Lung (tissue), 12 donors: ENCODE data around the gene PHF21A. TPM values are rescaled to one million over a fixed set of nuclear protein-coding genes. Genes with fewer than 3 reads are reported as not detected.
A peak's percentile ranks its signal among the peaks of the same experiment; 100 is the strongest.

Experiments
- ATAC-seq: fragments of 200-7000 bp; cut with Tn5 transposase; one replicate; pipeline ENCODE4 v1.9.1; 2020; ENCODE audit warnings: moderate number of reproducible peaks; ENCODE audit not compliant: insufficient read depth, low FRiP score
- DNase-seq, 3 donors: peaks; one replicate each; pipeline ENCODE4 v3.0.0-alpha.2; 2013 to 2017
- H3K27ac ChIP-seq, 2 donors: one replicate each; pipeline ENCODE4 v1.5.1; 2013; ENCODE audit warnings: mild to moderate bottlenecking in 2 of 2, moderate library complexity in 2 of 2, control low read depth in 1 of 2, inconsistent platforms in 1 of 2, low read depth in 1 of 2, low read length in 1 of 2
- H3K27me3 ChIP-seq, 3 donors: one replicate each; pipeline ENCODE4 v1.5.1; 2013; ENCODE audit warnings: low read length in 2 of 3; ENCODE audit not compliant: control insufficient read depth in 3 of 3, insufficient read depth in 3 of 3
- H3K36me3 ChIP-seq, 4 donors: one replicate each; pipeline ENCODE4 v1.5.1; 2013; ENCODE audit warnings: low read length in 4 of 4, mild to moderate bottlenecking in 1 of 4, moderate library complexity in 1 of 4; ENCODE audit not compliant: control insufficient read depth in 4 of 4, insufficient read depth in 4 of 4
- H3K4me1 ChIP-seq, 5 donors: one replicate each; pipeline ENCODE4 v1.5.1; 2013; ENCODE audit warnings: low read length in 5 of 5, mild to moderate bottlenecking in 2 of 5, moderate library complexity in 1 of 5; ENCODE audit not compliant: control insufficient read depth in 5 of 5, insufficient read depth in 5 of 5
- H3K4me3 ChIP-seq: one replicate; pipeline ENCODE4 v1.5.1; 2013; ENCODE audit warnings: mild to moderate bottlenecking, control low read depth, moderate library complexity
- H3K9ac ChIP-seq, 2 donors: one replicate each; pipeline ENCODE4 v1.5.1; 2013; ENCODE audit warnings: low read length in 2 of 2, control low read depth in 1 of 2; ENCODE audit not compliant: insufficient read depth in 1 of 2
- H3K9me3 ChIP-seq, 4 donors: one replicate each; pipeline ENCODE4 v1.5.1; 2013; ENCODE audit warnings: low read length in 3 of 4, mild to moderate bottlenecking in 1 of 4, moderate library complexity in 1 of 4; ENCODE audit not compliant: control insufficient read depth in 4 of 4, insufficient read depth in 3 of 4
- WGBS, 2 donors: extraction: QIAGEN DNeasy Blood & Tissue Kit; methylation state at CpG; one replicate each; pipeline ENCODE4 v1.1.7; 2013; 5-methylcytosine and 5-hydroxymethylcytosine counted together
- polyA plus RNA-seq, 2 donors: library from polyadenylated mRNA; stranded (reverse); fragments of 200-250 nt; gene quantifications; one replicate each; pipeline ENCODE4 v1.2.1, GENCODE V29; 2013
- total RNA-seq, 2 donors: library from RNA; depleted of rRNA in 1 of 2; stranded (reverse); fragments of >200 nt in 1 of 2; gene quantifications; one replicate each; pipeline ENCODE4 v1.2.1, GENCODE V29; 2014 to 2021
- TF ChIP-seq, protein P1 (sequence below): IDR thresholded peaks from 2 replicates; pipeline ENCODE4 v1.5.1; 2012; ENCODE audit warnings: mild to moderate bottlenecking; ENCODE audit errors: control extremely low read depth, extremely low read depth
- donor health status: control.
- donor health status: control.
- donor health status: Bipolar disorder and iron deficiency.
- donor health status: healthy.
- donor health status: DM: yes; HTN: yes; CAD: no.

Gene PHF21A
- total and polyA plus RNA-seq, 4 donors: 16.2 to 57.0 (median 29.9) TPM

DNA sequence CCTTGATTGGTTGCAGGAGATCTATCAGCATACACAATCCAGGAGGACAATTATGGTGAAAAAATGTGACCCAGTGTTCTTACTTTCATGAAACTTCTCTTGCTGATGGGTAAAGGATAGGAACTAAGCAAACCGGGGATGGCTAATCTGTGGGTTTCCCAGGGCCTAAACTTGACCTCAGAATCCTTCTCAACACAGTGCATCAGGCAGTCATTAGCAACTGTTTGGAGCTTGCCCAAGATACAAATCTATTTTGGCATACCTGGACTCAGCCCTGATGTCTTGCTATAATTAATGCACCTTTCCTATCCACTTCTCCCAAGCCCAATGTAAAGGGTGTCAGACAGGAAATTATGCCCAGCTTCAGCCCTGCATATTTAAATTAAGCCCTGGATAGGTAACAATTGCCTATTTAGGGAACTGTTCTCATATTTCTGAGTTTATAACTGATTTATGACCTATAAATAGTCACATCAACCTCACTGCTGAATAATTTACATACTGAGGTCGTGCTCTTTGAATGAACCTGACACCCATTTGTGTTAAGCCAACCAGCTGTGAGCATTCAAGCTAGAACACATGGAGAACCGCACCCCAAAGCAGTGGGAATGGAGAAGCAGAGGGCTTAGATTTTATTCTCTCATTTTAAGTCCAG, 9.2 kb upstream of the PHF21A start:
- WGBS, 2 donors: 85 to 93% methylated on average over 3 of the region's 3 CpGs

DNA sequence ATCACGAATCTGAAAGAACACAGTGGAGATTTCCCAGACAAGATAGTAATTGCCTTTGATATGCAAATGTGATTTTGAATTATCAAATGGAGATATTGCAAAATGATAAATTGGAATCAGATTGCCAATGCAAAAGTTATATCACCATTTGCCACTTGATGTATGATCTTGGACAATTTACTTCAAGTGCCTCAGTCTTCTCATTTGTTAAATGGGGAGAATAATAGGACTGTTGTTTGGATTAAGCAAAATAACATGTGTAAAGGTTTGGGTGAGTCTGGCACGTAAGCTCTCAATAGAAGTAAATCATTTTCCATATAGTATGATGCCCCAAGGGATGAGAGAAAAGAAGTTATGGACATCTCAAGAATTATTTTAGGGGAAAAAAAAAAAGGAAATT, 7.9 kb upstream of the PHF21A start:
- TF ChIP-seq, protein P1, sequence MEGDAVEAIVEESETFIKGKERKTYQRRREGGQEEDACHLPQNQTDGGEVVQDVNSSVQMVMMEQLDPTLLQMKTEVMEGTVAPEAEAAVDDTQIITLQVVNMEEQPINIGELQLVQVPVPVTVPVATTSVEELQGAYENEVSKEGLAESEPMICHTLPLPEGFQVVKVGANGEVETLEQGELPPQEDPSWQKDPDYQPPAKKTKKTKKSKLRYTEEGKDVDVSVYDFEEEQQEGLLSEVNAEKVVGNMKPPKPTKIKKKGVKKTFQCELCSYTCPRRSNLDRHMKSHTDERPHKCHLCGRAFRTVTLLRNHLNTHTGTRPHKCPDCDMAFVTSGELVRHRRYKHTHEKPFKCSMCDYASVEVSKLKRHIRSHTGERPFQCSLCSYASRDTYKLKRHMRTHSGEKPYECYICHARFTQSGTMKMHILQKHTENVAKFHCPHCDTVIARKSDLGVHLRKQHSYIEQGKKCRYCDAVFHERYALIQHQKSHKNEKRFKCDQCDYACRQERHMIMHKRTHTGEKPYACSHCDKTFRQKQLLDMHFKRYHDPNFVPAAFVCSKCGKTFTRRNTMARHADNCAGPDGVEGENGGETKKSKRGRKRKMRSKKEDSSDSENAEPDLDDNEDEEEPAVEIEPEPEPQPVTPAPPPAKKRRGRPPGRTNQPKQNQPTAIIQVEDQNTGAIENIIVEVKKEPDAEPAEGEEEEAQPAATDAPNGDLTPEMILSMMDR: no peak
- Histone ChIP-seq H3K4me3 (no peak overlapping the region), H3K27me3 (peaks cover 0 to 2% (median 0%) of the 10 kb centered on the region in 3 donors), H3K9me3 (no peaks in the 10 kb centered on the region), H3K9ac (no peak overlapping the region), H3K4me1 (no peaks in the 10 kb centered on the region), H3K27ac (no peak overlapping the region), H3K36me3 (no peaks in the 10 kb centered on the region)
- no peak for DNase-seq
- no peak for ATAC-seq
- WGBS, 2 donors: 88 to 93% methylated on average over 2 of the region's 2 CpGs

More for the DNA sequence above, 9.2 kb upstream of the PHF21A start:
- no peaks in the 10 kb centered on the region for H3K9me3 ChIP-seq
- no peak overlapping the region for H3K4me3 ChIP-seq
- ATAC-seq (no peak), DNase-seq (no peak)
- H3K9ac ChIP-seq: no peak overlapping the region
- H3K27ac ChIP-seq: no peak overlapping the region
- H3K36me3 ChIP-seq: no peaks in the 10 kb centered on the region
- TF ChIP-seq, protein P1: no peak
- H3K4me1 ChIP-seq: no peaks in the 10 kb centered on the region
- H3K27me3 ChIP-seq: peaks cover 0 to 2% (median 0%) of the 10 kb centered on the region in 3 donors

DNA sequence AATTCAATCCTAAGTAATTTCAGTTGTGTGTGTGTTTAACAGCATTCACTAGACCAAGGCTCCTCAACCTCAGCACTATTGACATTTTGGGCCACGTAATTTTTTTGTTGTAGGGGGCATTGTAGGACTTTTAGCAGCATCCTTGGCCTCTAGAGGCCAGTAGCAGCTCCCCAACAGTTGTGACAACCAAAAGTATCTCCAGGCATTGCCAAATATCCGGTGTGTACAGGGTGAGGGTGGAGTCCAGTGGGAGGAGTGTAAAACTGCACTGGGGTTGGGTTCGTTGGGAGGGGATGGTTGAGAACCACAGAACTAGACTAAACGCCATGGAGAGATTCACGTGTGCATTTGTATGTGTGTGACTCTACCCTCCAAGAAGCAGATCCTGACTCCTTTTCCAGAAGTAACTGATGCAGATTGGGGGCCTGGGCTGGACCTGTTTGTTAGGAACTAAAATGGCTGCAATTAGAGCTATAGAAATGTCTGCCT, 5.9 kb upstream of the PHF21A start:
- peak; percentile 35 to 65 (median 54) for DNase-seq
- Histone ChIP-seq H3K36me3 (no peaks in the 10 kb centered on the region), H3K4me1 (peaks cover 0 to 3% (median 0%) of the 10 kb centered on the region in 5 donors), H3K27ac (no peak overlapping the region), H3K4me3 (no peak overlapping the region), H3K9ac (no peak overlapping the region), H3K9me3 (no peaks in the 10 kb centered on the region), H3K27me3 (peaks cover 0 to 2% (median 0%) of the 10 kb centered on the region in 3 donors)
- 11 to 16% methylated on average over 5 of the region's 5 CpGs for WGBS, 2 donors
- peak; percentile 79 for ATAC-seq
- TF ChIP-seq, protein P1: peak; percentile 25
